Ascending aorta (tissue), 2 donors: ENCODE data around the gene CYP1A2. TPM values are rescaled to one million over a fixed set of nuclear protein-coding genes. Genes with fewer than 3 reads are reported as not detected.

Experiments used
- DNase-seq, 2 donors: peaks; one replicate each; pipeline ENCODE4 v3.0.0-alpha.2; 2019; ENCODE audit warnings: low spot score in 2 of 2
- H3K27ac ChIP-seq, 2 donors: fragments of 200-600 bp; sonication (generic); one replicate each; pipeline ENCODE4 v1.5.1; 2016 to 2017; ENCODE audit warnings: mild to moderate bottlenecking in 1 of 2
- H3K27me3 ChIP-seq: fragments of 200-600 bp; sonication (generic); one replicate; pipeline ENCODE4 v1.5.1; 2017
- H3K36me3 ChIP-seq, 2 donors: fragments of 200-600 bp; sonication (generic); one replicate each; pipeline ENCODE4 v1.5.1; 2016
- H3K4me1 ChIP-seq, 2 donors: fragments of 200-600 bp; sonication (generic); one replicate each; pipeline ENCODE4 v1.5.1; 2016 to 2017; ENCODE audit warnings: mild to moderate bottlenecking in 1 of 2
- H3K4me3 ChIP-seq, 2 donors: fragments of 200-600 bp; sonication (generic); one replicate each; pipeline ENCODE4 v1.5.1; 2016 to 2017; ENCODE audit warnings: mild to moderate bottlenecking in 1 of 2
- H3K9me3 ChIP-seq, 2 donors: fragments of 200-600 bp; sonication (generic); one replicate each; pipeline ENCODE4 v1.5.1; 2016
- intact Hi-C: fragments of 100-400 bp; cut with DNase I; formaldehyde crosslinking; loops from one replicate; pipeline ENCODE4 v1.15.1; 2023
- total RNA-seq: library from RNA; depleted of rRNA; stranded (reverse); fragments of >200 nt; gene quantifications from one replicate; pipeline ENCODE4 v1.1.0, GENCODE V29; 2016
- TF ChIP-seq, protein P1 (sequence below), 3 experiments: fragments of 200-600 bp in 2 of 3; fragments of 450-650 bp in 1 of 3; sonication (generic) in 2 of 3; IDR thresholded peaks; one replicate each; pipeline ENCODE4 v1.5.1; 2016 to 2019; ENCODE audit warnings: antibody characterized with exemption in 3 of 3, mild to moderate bottlenecking in 1 of 3, moderate library complexity in 1 of 3

Gene CYP1A2
- total RNA-seq, result not detected

DNA sequence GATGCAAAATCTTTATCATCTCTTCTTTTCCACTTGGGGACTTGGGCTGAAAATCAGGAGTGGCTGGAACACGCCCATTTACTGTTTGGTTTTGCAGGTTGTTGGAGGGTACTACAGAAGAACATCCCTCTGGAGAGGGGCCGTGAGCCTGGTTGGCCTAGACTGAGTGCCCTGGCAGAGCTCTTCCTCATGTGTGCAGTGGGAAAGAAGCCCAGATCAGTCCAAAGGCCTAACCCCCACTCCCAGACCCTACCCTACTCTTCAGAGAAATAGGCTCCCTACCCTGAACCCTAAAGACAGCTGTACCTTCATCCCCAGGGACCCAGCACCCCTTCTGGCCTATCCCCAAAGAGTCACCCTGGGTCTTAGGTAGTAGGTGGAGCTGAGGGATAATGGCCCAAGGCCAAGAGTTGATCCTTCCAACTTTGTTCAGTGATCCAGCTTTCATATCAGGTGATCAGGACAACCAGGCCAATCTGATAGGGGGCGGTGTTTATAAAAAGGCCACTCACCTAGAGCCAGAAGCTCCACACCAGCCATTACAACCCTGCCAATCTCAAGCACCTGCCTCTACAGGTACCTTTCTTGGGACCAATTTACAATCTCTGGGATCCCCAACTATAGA is at the start of gene CYP1A2:
Gene CYP1A2, plus strand, starts transcription at position 524 of the 625 bp plus-strand sequence. CDS start 894 bp downstream, outside the sequence.
- Histone ChIP-seq H3K36me3 (no peaks in the 10 kb centered on the region), H3K4me1 (no peaks in the 10 kb centered on the region), H3K27me3 (no peaks in the 10 kb centered on the region), H3K27ac (no peak within 1 kb of the TSS), H3K9me3 (no peaks in the 10 kb centered on the region), H3K4me3 (no peak within 1 kb of the TSS)
- no peak for DNase-seq
- intact Hi-C loops, result no loop called here
- TF ChIP-seq, protein P1, sequence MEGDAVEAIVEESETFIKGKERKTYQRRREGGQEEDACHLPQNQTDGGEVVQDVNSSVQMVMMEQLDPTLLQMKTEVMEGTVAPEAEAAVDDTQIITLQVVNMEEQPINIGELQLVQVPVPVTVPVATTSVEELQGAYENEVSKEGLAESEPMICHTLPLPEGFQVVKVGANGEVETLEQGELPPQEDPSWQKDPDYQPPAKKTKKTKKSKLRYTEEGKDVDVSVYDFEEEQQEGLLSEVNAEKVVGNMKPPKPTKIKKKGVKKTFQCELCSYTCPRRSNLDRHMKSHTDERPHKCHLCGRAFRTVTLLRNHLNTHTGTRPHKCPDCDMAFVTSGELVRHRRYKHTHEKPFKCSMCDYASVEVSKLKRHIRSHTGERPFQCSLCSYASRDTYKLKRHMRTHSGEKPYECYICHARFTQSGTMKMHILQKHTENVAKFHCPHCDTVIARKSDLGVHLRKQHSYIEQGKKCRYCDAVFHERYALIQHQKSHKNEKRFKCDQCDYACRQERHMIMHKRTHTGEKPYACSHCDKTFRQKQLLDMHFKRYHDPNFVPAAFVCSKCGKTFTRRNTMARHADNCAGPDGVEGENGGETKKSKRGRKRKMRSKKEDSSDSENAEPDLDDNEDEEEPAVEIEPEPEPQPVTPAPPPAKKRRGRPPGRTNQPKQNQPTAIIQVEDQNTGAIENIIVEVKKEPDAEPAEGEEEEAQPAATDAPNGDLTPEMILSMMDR (IDR thresholded peaks at IDR 0.05), result no peak

GRCh38 chr15:74709011-74709410 is 39.6 kb upstream of the CYP1A2 start:
- no peaks in the 10 kb centered on the region for H3K9me3 ChIP-seq
- intact Hi-C loops, result no loop called here
- no peaks in the 10 kb centered on the region for H3K4me1 ChIP-seq
- no peak overlapping the region for H3K4me3 ChIP-seq
- H3K27me3 ChIP-seq, result no peaks in the 10 kb centered on the region
- TF ChIP-seq, protein P1 (IDR thresholded peaks at IDR 0.05), result no peak
- H3K36me3 ChIP-seq, result no peaks in the 10 kb centered on the region
- H3K27ac ChIP-seq, result no peak overlapping the region
- no peak for DNase-seq

- TF ChIP-seq, protein P1 (IDR thresholded peaks at IDR 0.05), result no peak
- no peak for DNase-seq
- Histone ChIP-seq H3K4me3 (no peak overlapping the region), H3K27ac (no peak overlapping the region), H3K27me3 (no peaks in the 10 kb centered on the region), H3K4me1 (no peaks in the 10 kb centered on the region), H3K9me3 (no peaks in the 10 kb centered on the region), H3K36me3 (no peaks in the 10 kb centered on the region)
- intact Hi-C loops, result no loop called here
These were observed 38.8 kb upstream of the CYP1A2 start for GRCh38 chr15:74709892-74710291.

- Histone ChIP-seq H3K4me3 (no peak overlapping the region), H3K9me3 (no peaks in the 10 kb centered on the region), H3K27me3 (no peaks in the 10 kb centered on the region), H3K36me3 (no peaks in the 10 kb centered on the region), H3K27ac (no peak overlapping the region), H3K4me1 (no peaks in the 10 kb centered on the region)
- intact Hi-C loops, result no loop called here
- no peak for DNase-seq
- TF ChIP-seq, protein P1 (IDR thresholded peaks at IDR 0.05), result no peak
These were observed 38.1 kb upstream of the CYP1A2 start for GRCh38 chr15:74710319-74711094.

DNA sequence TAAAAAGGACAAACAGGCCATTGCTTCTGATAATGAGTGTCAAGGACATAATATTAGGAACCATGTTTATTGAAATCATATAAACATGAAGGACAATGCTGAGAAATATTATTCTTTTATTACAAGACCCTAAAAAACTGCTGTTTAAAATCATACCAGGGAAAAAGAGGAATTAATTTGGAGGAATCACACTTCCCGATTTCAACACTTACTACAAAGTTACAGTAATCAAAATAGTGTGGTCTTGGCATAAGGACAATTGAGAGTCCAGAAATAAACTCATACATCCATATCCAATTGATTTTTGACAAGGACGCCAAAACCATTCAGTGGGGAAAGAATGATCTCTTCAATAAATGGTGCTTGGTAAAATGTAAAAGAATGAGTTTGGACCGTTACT is 36.3 kb upstream of the CYP1A2 start:
- intact Hi-C loops, result no loop called here
- Histone ChIP-seq H3K27ac (no peak overlapping the region), H3K27me3 (no peaks in the 10 kb centered on the region), H3K36me3 (no peaks in the 10 kb centered on the region), H3K9me3 (no peaks in the 10 kb centered on the region), H3K4me3 (no peak overlapping the region), H3K4me1 (no peaks in the 10 kb centered on the region)
- no peak for DNase-seq
- TF ChIP-seq, protein P1 (IDR thresholded peaks at IDR 0.05), result no peak
